HEK293 (cell line): ENCODE data around the gene FAM171A2.

Source experiments
- CTCF ChIA-PET: fragments of 350-600 bp; formaldehyde crosslinking; extraction: SDS; loops from one replicate; lab custom pipeline; 2021; ENCODE audit warnings: antibody characterized with exemption; lab: Yijun Ruan, JAX
- POLR2A ChIA-PET: fragments of 300-600 bp; formaldehyde crosslinking; extraction: SDS; loops from one replicate; lab custom pipeline; 2020; ENCODE audit warnings: antibody characterized with exemption, inconsistent platforms; lab: Yijun Ruan, JAX
- H3K27ac ChIP-seq: fragments of 200-500 bp; sonication (Bioruptor generic); 2 replicates; pipeline ENCODE4 v1.5.1; 2014; ENCODE audit warnings: low read depth, low read length, control low read depth, inconsistent platforms; ENCODE audit errors: extremely low read depth
- H3K36me3 ChIP-seq, 2 experiments: fragments of 200-500 bp in 1 of 2; sonication (Bioruptor generic) in 1 of 2; 1 replicate in 1 of 2; 2 replicates in 1 of 2; pipeline ENCODE4 v1.5.1; 2014 to 2017; ENCODE audit warnings: inconsistent platforms in 2 of 2, low read length in 2 of 2; ENCODE audit not compliant: control insufficient read depth in 2 of 2, insufficient read depth in 1 of 2
- H3K4me1 ChIP-seq: fragments of 200-500 bp; sonication (Bioruptor generic); 2 replicates; pipeline ENCODE4 v1.5.1; 2014; ENCODE audit warnings: mild to moderate bottlenecking, low read length, inconsistent platforms; ENCODE audit not compliant: control insufficient read depth, insufficient read depth
- H3K4me3 ChIP-seq: 2 replicates; pipeline ENCODE4 v1.5.1; 2011; ENCODE audit warnings: low read depth, mild to moderate bottlenecking, control low read depth, low read length, moderate library complexity
- H3K9me3 ChIP-seq: fragments of 200-500 bp; sonication (Bioruptor generic); 2 replicates; pipeline ENCODE4 v1.5.1; 2014; ENCODE audit warnings: low read depth, low read length, inconsistent platforms; ENCODE audit not compliant: control insufficient read depth, insufficient read depth
- GFI1B ChIP-seq: fragments of 450-650 bp; formaldehyde crosslinking; IDR thresholded peaks from 2 replicates; pipeline ENCODE4 v1.5.1; 2016; ENCODE audit warnings: missing biosample characterization, missing genetic modification characterization
- HOXD13 ChIP-seq: sonication (generic); formaldehyde crosslinking; IDR thresholded peaks from 2 replicates; pipeline ENCODE4 v1.8.0; 2022; ENCODE audit warnings: missing genetic modification reagents, borderline replicate concordance
- KLF8 ChIP-seq: fragments of 450-650 bp; formaldehyde crosslinking; IDR thresholded peaks from 2 replicates; pipeline ENCODE4 v1.5.1; 2016; ENCODE audit warnings: missing biosample characterization, missing genetic modification characterization
- REPIN1 ChIP-seq: fragments of 450-650 bp; formaldehyde crosslinking; IDR thresholded peaks from 2 replicates; pipeline ENCODE4 v1.5.1; 2017; ENCODE audit warnings: missing biosample characterization, missing genetic modification characterization, low read depth
- SCRT1 ChIP-seq: fragments of 450-650 bp; formaldehyde crosslinking; IDR thresholded peaks from 2 replicates; pipeline ENCODE4 v1.5.1; 2016; ENCODE audit warnings: missing biosample characterization, missing genetic modification characterization, borderline replicate concordance
- SCRT2 ChIP-seq: fragments of 450-650 bp; formaldehyde crosslinking; IDR thresholded peaks from 2 replicates; pipeline ENCODE4 v1.5.1; 2016; ENCODE audit warnings: missing biosample characterization, missing genetic modification characterization
- YY2 ChIP-seq: fragments of 450-650 bp; formaldehyde crosslinking; IDR thresholded peaks from 2 replicates; pipeline ENCODE4 v1.5.1; 2016; ENCODE audit warnings: missing biosample characterization, missing genetic modification characterization
- ZBTB1 ChIP-seq: fragments of 450-650 bp; formaldehyde crosslinking; IDR thresholded peaks from 2 replicates; pipeline ENCODE4 v1.5.1; 2016; ENCODE audit warnings: missing biosample characterization, missing genetic modification characterization
- ZBTB48 ChIP-seq: fragments of 450-650 bp; formaldehyde crosslinking; IDR thresholded peaks from 2 replicates; pipeline ENCODE4 v1.5.1; 2016; ENCODE audit warnings: missing biosample characterization, missing genetic modification characterization
- ZFHX2 ChIP-seq: fragments of 450-650 bp; formaldehyde crosslinking; conservative IDR thresholded peaks from 2 replicates; pipeline ENCODE4 v1.5.1; 2016; ENCODE audit warnings: missing biosample characterization, missing genetic modification characterization
- ZNF121 ChIP-seq: fragments of 450-650 bp; formaldehyde crosslinking; IDR thresholded peaks from 2 replicates; pipeline ENCODE4 v1.5.1; 2016; ENCODE audit warnings: missing biosample characterization, missing genetic modification characterization
- ZNF175 ChIP-seq: fragments of 450-650 bp; formaldehyde crosslinking; IDR thresholded peaks from 2 replicates; pipeline ENCODE4 v1.5.1; 2016; ENCODE audit warnings: missing biosample characterization, missing genetic modification characterization
- ZNF335 ChIP-seq: fragments of 450-650 bp; formaldehyde crosslinking; conservative IDR thresholded peaks from 2 replicates; pipeline ENCODE4 v1.5.1; 2016; ENCODE audit warnings: missing biosample characterization, missing genetic modification characterization
- ZNF350 ChIP-seq: fragments of 450-650 bp; formaldehyde crosslinking; IDR thresholded peaks from 2 replicates; pipeline ENCODE4 v1.5.0; 2017; ENCODE audit warnings: missing biosample characterization, mild to moderate bottlenecking, missing genetic modification characterization
- ZNF391 ChIP-seq: fragments of 450-650 bp; formaldehyde crosslinking; IDR thresholded peaks from 2 replicates; pipeline ENCODE4 v1.5.1; 2016; ENCODE audit warnings: low read depth, missing biosample characterization, missing genetic modification characterization, borderline replicate concordance
- ZNF510 ChIP-seq: fragments of 450-650 bp; formaldehyde crosslinking; IDR thresholded peaks from 2 replicates; pipeline ENCODE4 v1.5.1; 2018; ENCODE audit warnings: mild to moderate bottlenecking, missing genetic modification characterization, missing biosample characterization; ENCODE audit not compliant: insufficient replicate concordance
- ZNF529 ChIP-seq: fragments of 450-650 bp; formaldehyde crosslinking; IDR thresholded peaks from 2 replicates; pipeline ENCODE4 v1.5.1; 2017; ENCODE audit warnings: missing genetic modification characterization, missing biosample characterization; ENCODE audit not compliant: insufficient replicate concordance
- ZNF549 ChIP-seq: fragments of 450-650 bp; IDR thresholded peaks from 2 replicates; pipeline ENCODE4 v1.5.1; 2018; ENCODE audit warnings: missing biosample characterization, missing genetic modification characterization, mild to moderate bottlenecking, inconsistent platforms, moderate library complexity
- ZNF629 ChIP-seq: fragments of 450-650 bp; formaldehyde crosslinking; IDR thresholded peaks from 2 replicates; pipeline ENCODE4 v1.5.1; 2017; ENCODE audit warnings: missing biosample characterization, missing genetic modification characterization
- ZNF654 ChIP-seq: fragments of 450-650 bp; formaldehyde crosslinking; IDR thresholded peaks from 2 replicates; pipeline ENCODE4 v1.5.1; 2016; ENCODE audit warnings: low read depth, missing biosample characterization, missing genetic modification characterization
- ZNF660 ChIP-seq: fragments of 450-650 bp; IDR thresholded peaks from 2 replicates; pipeline ENCODE4 v1.5.1; 2018; ENCODE audit warnings: missing biosample characterization, mild to moderate bottlenecking, missing genetic modification characterization
- ZNF704 ChIP-seq: fragments of 450-650 bp; formaldehyde crosslinking; IDR thresholded peaks from 2 replicates; pipeline ENCODE4 v1.5.1; 2016; ENCODE audit warnings: missing biosample characterization, missing genetic modification characterization
- ZNF837 ChIP-seq: fragments of 450-650 bp; formaldehyde crosslinking; IDR thresholded peaks from 2 replicates; pipeline ENCODE4 v1.5.1; 2016; ENCODE audit warnings: missing biosample characterization, missing genetic modification characterization
- TF ChIP-seq, protein P1 (sequence below): fragments of 450-650 bp; formaldehyde crosslinking; IDR thresholded peaks from 2 replicates; pipeline ENCODE4 v1.5.1; 2016; ENCODE audit warnings: missing biosample characterization, missing genetic modification characterization
- TF ChIP-seq, protein P2 (sequence below): fragments of 450-650 bp; formaldehyde crosslinking; IDR thresholded peaks from 2 replicates; pipeline ENCODE4 v1.5.1; 2016; ENCODE audit warnings: missing biosample characterization, missing genetic modification characterization, low read depth
- TF ChIP-seq, protein P3 (sequence below): fragments of 450-650 bp; formaldehyde crosslinking; IDR thresholded peaks from 2 replicates; pipeline ENCODE4 v1.5.1; 2017; ENCODE audit warnings: missing biosample characterization, mild to moderate bottlenecking, missing genetic modification characterization, moderate library complexity

Gene FAM171A2

GRCh38 chr17:44400226-44400847 is 36.7 kb upstream of the FAM171A2 start:
- Histone ChIP-seq H3K36me3 (peaks cover 48 to 82% of the 10 kb centered on the region in 2 experiments), H3K4me3 (no peak overlapping the region)

GRCh38 chr17:44398692-44399691 is 35.3 kb upstream of the FAM171A2 start:
- no peaks in the 10 kb centered on the region for H3K4me1 ChIP-seq
- H3K27ac ChIP-seq, result no peak overlapping the region
- H3K9me3 ChIP-seq, result no peaks in the 10 kb centered on the region
- H3K36me3 ChIP-seq, result peaks cover 39 to 74% of the 10 kb centered on the region in 2 experiments
- no peak overlapping the region for H3K4me3 ChIP-seq
- TF ChIP-seq SCRT2 (tag by site-specific recombination), result peak; percentile 86
- TF ChIP-seq, protein P1, sequence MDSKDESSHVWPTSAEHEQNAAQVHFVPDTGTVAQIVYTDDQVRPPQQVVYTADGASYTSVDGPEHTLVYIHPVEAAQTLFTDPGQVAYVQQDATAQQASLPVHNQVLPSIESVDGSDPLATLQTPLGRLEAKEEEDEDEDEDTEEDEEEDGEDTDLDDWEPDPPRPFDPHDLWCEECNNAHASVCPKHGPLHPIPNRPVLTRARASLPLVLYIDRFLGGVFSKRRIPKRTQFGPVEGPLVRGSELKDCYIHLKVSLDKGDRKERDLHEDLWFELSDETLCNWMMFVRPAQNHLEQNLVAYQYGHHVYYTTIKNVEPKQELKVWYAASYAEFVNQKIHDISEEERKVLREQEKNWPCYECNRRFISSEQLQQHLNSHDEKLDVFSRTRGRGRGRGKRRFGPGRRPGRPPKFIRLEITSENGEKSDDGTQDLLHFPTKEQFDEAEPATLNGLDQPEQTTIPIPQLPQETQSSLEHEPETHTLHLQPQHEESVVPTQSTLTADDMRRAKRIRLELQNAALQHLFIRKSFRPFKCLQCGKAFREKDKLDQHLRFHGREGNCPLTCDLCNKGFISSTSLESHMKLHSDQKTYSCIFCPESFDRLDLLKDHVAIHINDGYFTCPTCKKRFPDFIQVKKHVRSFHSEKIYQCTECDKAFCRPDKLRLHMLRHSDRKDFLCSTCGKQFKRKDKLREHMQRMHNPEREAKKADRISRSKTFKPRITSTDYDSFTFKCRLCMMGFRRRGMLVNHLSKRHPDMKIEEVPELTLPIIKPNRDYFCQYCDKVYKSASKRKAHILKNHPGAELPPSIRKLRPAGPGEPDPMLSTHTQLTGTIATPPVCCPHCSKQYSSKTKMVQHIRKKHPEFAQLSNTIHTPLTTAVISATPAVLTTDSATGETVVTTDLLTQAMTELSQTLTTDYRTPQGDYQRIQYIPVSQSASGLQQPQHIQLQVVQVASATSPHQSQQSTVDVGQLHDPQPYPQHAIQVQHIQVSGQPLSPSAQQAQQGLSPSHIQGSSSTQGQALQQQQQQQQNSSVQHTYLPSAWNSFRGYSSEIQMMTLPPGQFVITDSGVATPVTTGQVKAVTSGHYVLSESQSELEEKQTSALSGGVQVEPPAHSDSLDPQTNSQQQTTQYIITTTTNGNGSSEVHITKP (tag by site-specific recombination), result 0 out of 2 replicates have a peak, but pooled peaks have one; percentile 13
- TF ChIP-seq ZNF629 (tag by site-specific recombination), result no peak
- TF ChIP-seq SCRT1 (tag by site-specific recombination), result peak; percentile 68; the same call in 1 of the 2 replicates
- no peak for TF ChIP-seq ZNF704 (tag by site-specific recombination)
- no peak for TF ChIP-seq REPIN1 (tag by site-specific recombination)
- TF ChIP-seq ZNF549 (tag by site-specific recombination), result no peak
- POLR2A ChIA-PET, result no interaction called here
- CTCF ChIA-PET, result interaction anchor here (0.6 to 2.3 kb wide), 17 partner anchors 8 to 289 kb away, joined by 3 to 8 read pairs (median 4); no protein-coding TSS in a partner anchor

More at GRCh38 chr17:44400226-44400847, 36.7 kb upstream of the FAM171A2 start:
- H3K4me1 ChIP-seq, result no peaks in the 10 kb centered on the region
- ChIA-PET CTCF (interaction anchor here (0.6 to 2.7 kb wide), 24 partner anchors 9 to 243 kb away, joined by 3 to 14 read pairs (median 4); partner anchors contain the start of gene ITGA2B), POLR2A (no interaction called here)
- no peak overlapping the region for H3K27ac ChIP-seq
- TF ChIP-seq ZNF335 (tag by site-specific recombination) (peak; percentile 44; the same call in 1 of the 2 replicates), ZNF510 (tag by site-specific recombination) (peak; percentile 84), ZBTB48 (tag by site-specific recombination) (no peak), ZBTB1 (tag by site-specific recombination) (no peak), ZNF391 (no peak), ZFHX2 (tag by site-specific recombination) (no peak), HOXD13 (CRISPR knock-in tag) (no peak), ZNF121 (no peak), GFI1B (tag by site-specific recombination) (no peak), ZNF837 (tag by site-specific recombination) (no peak), ZNF660 (no peak), KLF8 (tag by site-specific recombination) (no peak), ZNF529 (tag by site-specific recombination) (no peak), ZNF654 (tag by site-specific recombination) (peak; percentile 41), ZNF350 (no peak), YY2 (tag by site-specific recombination) (no peak), ZNF175 (tag by site-specific recombination) (no peak)
- TF ChIP-seq, protein P2, sequence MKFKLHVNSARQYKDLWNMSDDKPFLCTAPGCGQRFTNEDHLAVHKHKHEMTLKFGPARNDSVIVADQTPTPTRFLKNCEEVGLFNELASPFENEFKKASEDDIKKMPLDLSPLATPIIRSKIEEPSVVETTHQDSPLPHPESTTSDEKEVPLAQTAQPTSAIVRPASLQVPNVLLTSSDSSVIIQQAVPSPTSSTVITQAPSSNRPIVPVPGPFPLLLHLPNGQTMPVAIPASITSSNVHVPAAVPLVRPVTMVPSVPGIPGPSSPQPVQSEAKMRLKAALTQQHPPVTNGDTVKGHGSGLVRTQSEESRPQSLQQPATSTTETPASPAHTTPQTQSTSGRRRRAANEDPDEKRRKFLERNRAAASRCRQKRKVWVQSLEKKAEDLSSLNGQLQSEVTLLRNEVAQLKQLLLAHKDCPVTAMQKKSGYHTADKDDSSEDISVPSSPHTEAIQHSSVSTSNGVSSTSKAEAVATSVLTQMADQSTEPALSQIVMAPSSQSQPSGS (tag by site-specific recombination), result no peak
- TF ChIP-seq, protein P3, sequence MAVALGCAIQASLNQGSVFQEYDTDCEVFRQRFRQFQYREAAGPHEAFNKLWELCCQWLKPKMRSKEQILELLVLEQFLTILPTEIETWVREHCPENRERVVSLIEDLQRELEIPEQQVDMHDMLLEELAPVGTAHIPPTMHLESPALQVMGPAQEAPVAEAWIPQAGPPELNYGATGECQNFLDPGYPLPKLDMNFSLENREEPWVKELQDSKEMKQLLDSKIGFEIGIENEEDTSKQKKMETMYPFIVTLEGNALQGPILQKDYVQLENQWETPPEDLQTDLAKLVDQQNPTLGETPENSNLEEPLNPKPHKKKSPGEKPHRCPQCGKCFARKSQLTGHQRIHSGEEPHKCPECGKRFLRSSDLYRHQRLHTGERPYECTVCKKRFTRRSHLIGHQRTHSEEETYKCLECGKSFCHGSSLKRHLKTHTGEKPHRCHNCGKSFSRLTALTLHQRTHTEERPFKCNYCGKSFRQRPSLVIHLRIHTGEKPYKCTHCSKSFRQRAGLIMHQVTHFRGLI (tag by site-specific recombination), result no peak
- H3K9me3 ChIP-seq, result no peaks in the 10 kb centered on the region
